ENCODE results near the gene SRBD1. TPM values are rescaled to one million over a fixed set of nuclear protein-coding genes. Genes with fewer than 3 reads are reported as not detected.

SRBD1 gene, protein sequence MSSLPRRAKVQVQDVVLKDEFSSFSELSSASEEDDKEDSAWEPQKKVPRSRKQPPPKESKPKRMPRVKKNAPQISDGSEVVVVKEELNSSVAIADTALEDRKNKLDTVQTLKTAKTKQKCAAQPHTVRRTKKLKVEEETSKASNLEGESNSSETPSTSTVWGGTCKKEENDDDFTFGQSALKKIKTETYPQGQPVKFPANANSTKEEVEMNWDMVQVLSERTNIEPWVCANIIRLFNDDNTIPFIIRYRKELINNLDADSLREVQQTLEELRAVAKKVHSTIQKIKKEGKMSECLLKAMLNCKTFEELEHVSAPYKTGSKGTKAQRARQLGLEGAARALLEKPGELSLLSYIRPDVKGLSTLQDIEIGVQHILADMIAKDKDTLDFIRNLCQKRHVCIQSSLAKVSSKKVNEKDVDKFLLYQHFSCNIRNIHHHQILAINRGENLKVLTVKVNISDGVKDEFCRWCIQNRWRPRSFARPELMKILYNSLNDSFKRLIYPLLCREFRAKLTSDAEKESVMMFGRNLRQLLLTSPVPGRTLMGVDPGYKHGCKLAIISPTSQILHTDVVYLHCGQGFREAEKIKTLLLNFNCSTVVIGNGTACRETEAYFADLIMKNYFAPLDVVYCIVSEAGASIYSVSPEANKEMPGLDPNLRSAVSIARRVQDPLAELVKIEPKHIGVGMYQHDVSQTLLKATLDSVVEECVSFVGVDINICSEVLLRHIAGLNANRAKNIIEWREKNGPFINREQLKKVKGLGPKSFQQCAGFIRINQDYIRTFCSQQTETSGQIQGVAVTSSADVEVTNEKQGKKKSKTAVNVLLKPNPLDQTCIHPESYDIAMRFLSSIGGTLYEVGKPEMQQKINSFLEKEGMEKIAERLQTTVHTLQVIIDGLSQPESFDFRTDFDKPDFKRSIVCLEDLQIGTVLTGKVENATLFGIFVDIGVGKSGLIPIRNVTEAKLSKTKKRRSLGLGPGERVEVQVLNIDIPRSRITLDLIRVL
- total RNA-seq = 10 to 100 TPM; 17.6 to 22.2 TPM

DNA sequence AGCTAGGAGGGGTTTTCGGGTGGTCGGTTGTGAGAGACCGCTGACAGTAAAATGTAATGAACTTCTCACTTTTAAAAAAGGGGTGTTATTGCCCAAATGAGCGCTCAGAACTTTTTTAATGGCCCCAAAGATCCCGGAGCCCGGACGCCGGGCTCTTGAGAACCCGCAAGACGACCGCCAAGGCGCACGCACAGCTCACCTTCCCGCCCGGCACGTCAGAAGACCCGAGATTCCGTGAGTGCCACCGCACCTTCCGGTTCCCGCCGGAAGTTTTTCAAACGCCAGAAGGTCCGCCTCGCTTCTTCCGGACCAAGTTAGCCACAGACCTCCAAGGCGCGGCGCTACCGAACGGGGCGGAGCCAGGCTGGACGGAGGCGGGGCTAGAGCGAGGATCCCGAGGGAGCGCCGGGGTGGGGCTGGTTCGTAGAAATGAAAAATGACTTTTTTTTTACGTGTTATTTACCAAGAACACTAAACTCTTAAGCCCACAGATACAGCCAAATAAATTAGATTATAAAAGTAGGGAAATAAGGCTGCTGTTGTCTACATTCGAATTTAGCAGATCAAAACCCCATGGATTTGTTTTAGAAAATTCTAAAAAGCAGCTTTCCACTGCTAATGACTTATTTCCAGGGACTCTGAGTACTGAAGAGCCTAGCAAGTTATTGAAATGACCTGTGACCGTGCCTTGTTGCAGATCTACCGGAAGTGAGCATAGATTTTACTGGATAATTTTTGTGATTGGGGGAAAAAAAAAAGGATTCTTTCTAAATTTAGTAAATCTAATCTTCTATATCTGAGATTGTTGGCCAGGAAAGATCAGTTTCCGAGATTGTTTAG, at the start of gene SRBD1:
TSS of gene SRBD1 (minus strand) at position 248 of the 840 bp plus-strand sequence. CDS start 5,826 bp downstream, outside the sequence.
- H3K4me1 Mint-ChIP-seq = peaks cover 25% of the 10 kb centered on the region
- DNase-seq (peak; percentile 95), ATAC-seq (peak; percentile 93)
- CTCF ChIA-PET = interaction anchor here (1.0 to 2.2 kb wide), 6 partner anchors 12 to 50 kb away, joined by 3 to 9 read pairs (median 3); no protein-coding TSS in a partner anchor
- H3K27ac Mint-ChIP-seq = peak within 1 kb of the TSS; percentile 95
- H3K27me3 Mint-ChIP-seq = no peaks in the 10 kb centered on the region
- H3K9me3 Mint-ChIP-seq (ENCODE audit: low read depth) = no peaks in the 10 kb centered on the region
- H3K4me3 Mint-ChIP-seq = peak within 1 kb of the TSS; percentile 95
- no peaks in the 10 kb centered on the region for H3K36me3 Mint-ChIP-seq

DNA sequence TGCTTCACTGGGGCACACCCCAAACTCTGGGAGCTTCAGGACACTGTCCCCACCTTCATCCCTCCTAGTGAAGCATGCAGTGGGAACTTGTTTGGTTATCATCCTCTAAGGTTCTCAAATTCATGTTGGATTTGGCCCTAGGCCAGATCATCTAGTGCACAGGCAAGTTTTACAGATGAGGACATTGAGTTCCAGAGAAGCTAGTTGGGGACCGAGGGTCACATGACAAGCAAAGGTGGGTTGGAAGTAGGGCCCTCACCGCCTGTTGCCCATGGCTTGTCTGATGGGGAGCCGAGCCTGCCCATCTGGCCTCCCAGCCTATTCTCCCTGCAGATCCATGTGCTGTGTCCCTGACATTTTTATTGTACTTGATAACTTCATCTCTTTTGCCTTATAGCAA, 43.2 kb upstream of the SRBD1 start:
- H3K27me3 Mint-ChIP-seq = peaks cover 13% of the 10 kb centered on the region
- ATAC-seq = no peak
- H3K4me1 Mint-ChIP-seq = peaks cover 30% of the 10 kb centered on the region
- no peak for DNase-seq
- no peaks in the 10 kb centered on the region for H3K9me3 Mint-ChIP-seq (ENCODE audit: low read depth)
- CTCF ChIA-PET = interaction anchor here (1.2 to 5.6 kb wide), 3 partner anchors 10 to 125 kb away, joined by 4 to 24 read pairs (median 5); no protein-coding TSS in a partner anchor
- peaks cover 19% of the 10 kb centered on the region for H3K36me3 Mint-ChIP-seq
- no peak overlapping the region for H3K4me3 Mint-ChIP-seq
- H3K27ac Mint-ChIP-seq = no peak overlapping the region

DNA sequence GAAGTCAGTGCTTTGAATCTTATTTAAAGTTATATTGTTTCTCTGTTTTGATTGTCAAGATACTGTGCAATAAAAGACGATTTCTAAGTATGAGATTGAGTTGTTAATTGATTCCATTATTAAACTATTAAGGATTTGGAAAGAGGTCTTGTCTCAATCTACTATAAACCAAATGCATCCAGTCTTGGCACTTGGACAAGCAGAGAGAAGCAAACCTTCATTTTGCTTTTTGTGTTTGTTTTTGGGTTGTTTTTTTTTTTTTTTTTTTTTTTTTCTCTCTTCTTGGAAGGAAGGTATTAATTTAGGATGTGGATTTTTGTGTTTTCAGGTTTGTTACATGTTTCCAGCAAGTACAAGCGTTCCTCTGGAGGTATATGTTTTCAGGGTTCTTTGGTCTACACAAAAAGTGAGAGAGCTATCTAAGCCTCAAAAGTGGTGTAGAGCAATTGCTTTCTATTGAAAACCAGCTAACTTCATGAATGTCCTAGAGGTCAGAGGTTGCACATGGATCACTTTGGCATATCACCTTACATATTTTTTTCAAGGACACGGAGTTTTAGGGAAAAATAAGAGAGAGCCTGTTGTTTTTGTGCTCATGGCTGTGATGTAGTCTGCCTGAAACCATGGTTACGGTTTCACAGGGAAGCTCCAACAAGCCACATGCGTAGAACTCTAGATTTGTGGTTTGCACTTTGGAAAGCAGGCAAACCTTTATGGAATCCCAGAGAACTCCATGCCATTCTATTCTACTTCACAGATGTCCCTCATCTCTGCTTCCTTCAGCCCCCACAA, 42.3 kb upstream of the SRBD1 start:
- H3K27ac Mint-ChIP-seq = no peak overlapping the region
- H3K27me3 Mint-ChIP-seq = peaks cover 13% of the 10 kb centered on the region
- DNase-seq (no peak), ATAC-seq (no peak)
- no peaks in the 10 kb centered on the region for H3K9me3 Mint-ChIP-seq (ENCODE audit: low read depth)
- H3K36me3 Mint-ChIP-seq = peaks cover 20% of the 10 kb centered on the region
- peak overlapping the region; percentile 90 for H3K4me3 Mint-ChIP-seq
- CTCF ChIA-PET = interaction anchor here (0.7 to 5.6 kb wide), 4 partner anchors 9 to 1412 kb away, joined by 3 to 24 read pairs (median 6); no protein-coding TSS in a partner anchor
- peaks cover 31% of the 10 kb centered on the region for H3K4me1 Mint-ChIP-seq

DNA sequence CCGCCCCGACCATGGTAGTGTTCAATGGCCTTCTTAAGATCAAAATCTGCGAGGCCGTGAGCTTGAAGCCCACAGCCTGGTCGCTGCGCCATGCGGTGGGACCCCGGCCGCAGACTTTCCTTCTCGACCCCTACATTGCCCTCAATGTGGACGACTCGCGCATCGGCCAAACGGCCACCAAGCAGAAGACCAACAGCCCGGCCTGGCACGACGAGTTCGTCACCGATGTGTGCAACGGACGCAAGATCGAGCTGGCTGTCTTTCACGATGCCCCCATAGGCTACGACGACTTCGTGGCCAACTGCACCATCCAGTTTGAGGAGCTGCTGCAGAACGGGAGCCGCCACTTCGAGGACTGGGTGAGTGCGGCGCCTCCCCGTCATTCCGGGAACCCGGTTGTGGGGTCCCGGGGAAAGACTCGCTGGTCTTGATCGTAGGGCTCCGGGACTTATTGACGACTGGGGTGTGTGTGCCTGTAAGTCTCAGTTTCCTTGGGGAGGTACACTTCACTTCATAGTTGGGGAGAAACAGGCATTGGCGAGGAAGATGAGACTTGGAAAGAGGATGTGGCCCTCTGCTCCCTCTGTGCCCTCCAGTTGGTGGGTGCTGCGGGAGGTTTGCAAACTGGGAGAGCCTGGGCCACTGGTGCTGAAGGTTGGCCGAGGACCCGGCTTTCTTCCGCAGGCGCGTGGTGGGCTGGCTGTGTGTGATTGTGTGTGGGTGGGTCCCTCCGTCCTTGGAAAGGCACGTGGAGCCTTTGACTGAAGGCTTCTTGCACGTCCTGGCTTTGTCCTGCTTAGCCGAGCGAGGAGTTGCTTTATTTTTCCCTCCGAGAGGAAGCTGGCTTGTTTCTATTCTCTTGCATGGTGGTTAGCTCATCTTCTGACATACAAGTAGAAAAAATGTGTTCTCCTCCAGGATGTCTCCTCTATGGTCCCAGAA, 41.3 kb upstream of the SRBD1 start:
- Mint-ChIP-seq H3K27me3 (peaks cover 13% of the 10 kb centered on the region), H3K4me3 (peak overlapping the region; percentile 90), H3K36me3 (peaks cover 18% of the 10 kb centered on the region), H3K9me3 (ENCODE audit: low read depth) (no peaks in the 10 kb centered on the region), H3K4me1 (peaks cover 31% of the 10 kb centered on the region), H3K27ac (peak overlapping the region; percentile 66)
- DNase-seq (peak; percentile 58), ATAC-seq (no peak)
- CTCF ChIA-PET = interaction anchor here (1.0 to 5.6 kb wide), 6 partner anchors 10 to 193 kb away, joined by 3 to 24 read pairs (median 4); no protein-coding TSS in a partner anchor

DNA sequence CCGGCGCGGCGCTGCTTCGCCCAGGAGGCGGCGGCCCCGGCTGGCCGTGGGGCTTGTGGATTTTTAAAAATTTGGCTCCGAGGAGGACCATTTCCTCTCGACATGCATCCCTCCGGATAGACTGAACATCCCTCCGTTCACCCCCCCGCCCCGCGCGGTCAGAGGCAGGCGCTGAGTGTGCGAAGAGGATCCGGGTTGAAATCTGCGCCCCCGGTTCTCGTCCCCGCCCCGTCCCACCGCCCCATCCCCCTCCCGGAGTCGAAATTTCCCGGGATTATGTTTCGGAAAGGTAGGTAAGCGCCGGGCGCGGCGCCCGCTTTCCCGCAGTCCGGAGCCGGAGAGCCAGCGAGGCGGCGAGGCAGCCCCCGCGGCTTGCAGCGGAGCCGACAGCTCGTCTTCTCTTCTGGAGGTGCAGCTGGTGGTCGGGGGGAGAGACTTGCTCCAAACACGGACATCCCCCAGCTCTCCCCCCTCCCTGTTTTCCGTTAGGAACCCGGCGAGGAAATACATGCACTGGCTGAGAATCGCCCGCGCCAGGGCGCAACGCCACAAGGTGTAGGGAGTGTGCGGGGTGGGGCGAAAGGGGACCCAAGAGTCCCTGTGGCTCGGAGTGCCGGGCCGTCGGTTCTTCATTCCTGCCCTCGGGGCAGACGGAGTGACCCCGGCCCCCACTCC, 40.5 kb upstream of the SRBD1 start, which contains the start of gene PRKCE:
TSS of gene PRKCE (plus strand) at position 261 of the 675 bp plus-strand sequence.
- CTCF ChIA-PET = interaction anchor here (1.0 to 2.1 kb wide), 5 partner anchors 9 to 194 kb away, joined by 3 to 10 read pairs (median 4); no protein-coding TSS in a partner anchor

DNA sequence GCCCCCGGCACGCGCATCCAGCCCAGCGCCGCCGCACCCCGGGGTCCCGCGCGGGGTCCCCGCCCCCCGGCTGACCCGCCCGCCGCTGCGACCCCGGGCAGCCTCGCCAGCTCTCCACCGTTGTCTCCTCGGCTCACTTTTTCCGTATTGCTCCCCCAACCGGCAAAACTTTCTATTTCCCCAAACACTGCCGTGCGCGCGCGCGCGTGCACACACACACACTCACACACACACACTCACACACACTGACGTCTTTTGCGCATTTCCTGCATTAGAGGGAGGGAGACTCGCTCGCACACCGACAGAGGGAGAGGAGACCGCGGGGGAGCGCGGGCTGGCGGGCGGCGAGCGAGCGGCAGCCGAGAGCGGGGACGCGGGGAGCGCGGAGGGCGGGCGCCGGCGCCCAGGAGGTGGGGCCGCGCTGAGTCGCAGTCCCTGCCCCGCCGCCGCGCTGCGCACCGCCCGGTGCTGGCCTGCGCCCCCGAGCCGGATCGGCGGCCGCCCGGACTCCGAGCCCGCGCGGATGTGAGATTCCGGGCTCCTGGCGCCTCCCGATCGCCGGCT, 39.9 kb upstream of the SRBD1 start:
- CTCF ChIA-PET = interaction anchor here (0.6 to 2.1 kb wide), 7 partner anchors 13 to 234 kb away, joined by 3 to 10 read pairs (median 4); no protein-coding TSS in a partner anchor
- Mint-ChIP-seq H3K9me3 (ENCODE audit: low read depth) (no peaks in the 10 kb centered on the region), H3K4me1 (peaks cover 31% of the 10 kb centered on the region), H3K27me3 (peaks cover 13% of the 10 kb centered on the region), H3K36me3 (peaks cover 18% of the 10 kb centered on the region), H3K4me3 (peak overlapping the region; percentile 90), H3K27ac (peak overlapping the region; percentile 94)
- DNase-seq (peak; percentile 94), ATAC-seq (peak; percentile 88)

More for the DNA sequence above, 40.5 kb upstream of the SRBD1 start, which contains the start of gene PRKCE:
- Mint-ChIP-seq H3K27me3 (peaks cover 13% of the 10 kb centered on the region), H3K27ac (peak within 1 kb of the TSS; percentile 94), H3K9me3 (ENCODE audit: low read depth) (no peaks in the 10 kb centered on the region), H3K4me1 (peaks cover 31% of the 10 kb centered on the region), H3K36me3 (peaks cover 18% of the 10 kb centered on the region), H3K4me3 (peak within 1 kb of the TSS; percentile 90)
- ATAC-seq (peak; percentile 35), DNase-seq (peak; percentile 76)

DNA sequence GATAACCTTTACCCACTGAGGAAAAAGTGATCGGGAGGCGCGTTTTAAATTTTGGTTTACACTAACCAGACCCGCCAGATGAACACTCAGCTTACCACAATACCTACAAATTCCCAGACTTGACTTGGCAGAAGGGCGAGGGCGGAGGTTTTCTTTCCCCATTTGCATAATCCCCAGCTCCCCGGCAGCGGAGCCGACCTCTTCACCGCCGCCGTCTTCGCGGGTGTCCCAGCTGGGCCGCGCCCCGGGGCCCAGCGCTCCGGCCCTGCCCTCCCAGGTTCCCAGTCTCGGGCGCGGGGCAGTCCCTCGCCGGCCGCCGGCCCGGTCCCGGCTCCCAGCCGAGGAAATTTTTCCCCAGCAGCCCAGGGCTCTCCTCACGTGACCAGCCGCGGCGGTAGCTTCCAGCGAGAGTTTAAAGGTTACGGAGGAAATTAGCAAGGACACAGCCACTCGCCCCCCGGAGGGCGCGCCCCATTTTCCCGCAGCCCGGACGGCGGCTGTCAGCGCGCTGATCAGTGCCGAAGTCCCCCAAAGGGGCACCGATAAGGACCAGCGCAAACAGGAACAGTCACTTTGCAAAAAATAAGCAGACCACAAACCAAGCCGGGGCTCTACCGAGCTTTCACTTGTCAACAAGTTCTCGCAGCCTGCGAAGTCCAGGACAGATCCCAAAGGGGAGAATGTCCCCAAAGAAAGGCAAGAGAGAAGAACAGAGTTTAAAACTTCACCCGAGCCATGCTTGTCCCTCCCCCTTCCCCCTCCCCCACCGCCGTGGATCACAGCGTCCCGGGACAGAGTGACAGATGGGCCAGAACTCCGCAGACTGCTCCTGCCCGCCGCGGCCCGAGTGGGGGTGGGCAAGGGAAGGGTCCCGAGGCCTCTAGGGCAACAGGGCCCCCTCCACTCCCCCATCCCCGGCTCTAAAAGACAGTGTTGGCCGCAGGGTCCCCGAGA, 39.1 kb upstream of the SRBD1 start:
- ATAC-seq = peak; percentile 24
- peak overlapping the region; percentile 90 for H3K4me3 Mint-ChIP-seq
- H3K9me3 Mint-ChIP-seq (ENCODE audit: low read depth) = no peaks in the 10 kb centered on the region
- peaks cover 18% of the 10 kb centered on the region for H3K36me3 Mint-ChIP-seq
- peaks cover 13% of the 10 kb centered on the region for H3K27me3 Mint-ChIP-seq
- H3K4me1 Mint-ChIP-seq = peaks cover 31% of the 10 kb centered on the region
- peak overlapping the region; percentile 83 for H3K27ac Mint-ChIP-seq
- DNase-seq = peak; percentile 69
- CTCF ChIA-PET = interaction anchor here (0.6 to 2.1 kb wide), 8 partner anchors 12 to 286 kb away, joined by 3 to 10 read pairs (median 4); no protein-coding TSS in a partner anchor

DNA sequence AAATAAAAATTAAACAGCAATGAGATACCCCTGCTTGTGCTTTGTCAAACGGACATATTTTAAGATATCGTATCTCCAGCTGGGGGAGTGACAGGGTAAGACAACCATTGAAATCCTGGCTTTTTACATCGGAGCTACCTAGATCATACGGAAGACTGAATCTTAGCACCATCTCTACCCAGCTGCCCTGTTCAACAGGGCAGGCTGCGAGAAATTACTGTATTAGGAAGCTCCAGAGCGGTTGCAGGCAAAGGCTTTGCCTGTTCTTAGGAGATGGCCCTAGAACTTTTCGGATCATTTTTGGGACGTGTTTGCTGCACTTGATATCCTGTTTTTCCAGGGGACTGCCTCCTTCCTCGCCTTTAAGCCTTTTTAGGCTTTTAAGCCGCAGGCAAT, 38.4 kb upstream of the SRBD1 start:
- peak overlapping the region; percentile 90 for H3K4me3 Mint-ChIP-seq

DNA sequence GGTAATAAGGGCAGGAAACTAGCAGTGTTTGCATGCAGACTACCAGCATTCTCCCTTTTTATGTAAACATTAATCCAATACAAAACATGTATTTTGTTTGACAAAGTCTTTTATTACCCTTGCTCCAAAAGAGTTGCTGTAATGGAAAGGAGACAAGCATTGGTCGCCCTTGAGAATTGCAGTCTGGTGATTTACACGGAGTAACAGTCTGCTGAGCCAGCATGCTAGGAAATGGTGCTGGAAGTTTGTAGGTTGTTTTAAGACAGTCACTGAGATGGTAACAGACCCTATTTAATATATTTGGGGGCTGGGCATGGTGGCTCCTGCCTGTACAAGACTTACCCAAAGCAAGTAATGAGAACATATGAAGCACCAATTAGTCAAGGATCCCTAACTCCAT, 37.6 kb upstream of the SRBD1 start:
- Mint-ChIP-seq H3K4me1 (peaks cover 26% of the 10 kb centered on the region), H3K4me3 (peak overlapping the region; percentile 15), H3K27me3 (peaks cover 18% of the 10 kb centered on the region), H3K9me3 (ENCODE audit: low read depth) (no peaks in the 10 kb centered on the region), H3K36me3 (peaks cover 15% of the 10 kb centered on the region), H3K27ac (no peak overlapping the region)
- CTCF ChIA-PET = interaction anchor here (5.1 kb wide), 1 partner anchor 132 kb away, joined by 52 read pairs; no protein-coding TSS in a partner anchor
- DNase-seq (no peak), ATAC-seq (no peak)

More for the DNA sequence above, 38.4 kb upstream of the SRBD1 start:
- H3K9me3 Mint-ChIP-seq (ENCODE audit: low read depth) = no peaks in the 10 kb centered on the region
- H3K4me1 Mint-ChIP-seq = peaks cover 29% of the 10 kb centered on the region
- CTCF ChIA-PET = interaction anchor here (0.8 to 2.1 kb wide), 6 partner anchors 11 to 287 kb away, joined by 3 to 10 read pairs (median 4); no protein-coding TSS in a partner anchor
- peaks cover 18% of the 10 kb centered on the region for H3K36me3 Mint-ChIP-seq
- H3K27me3 Mint-ChIP-seq = peaks cover 13% of the 10 kb centered on the region
- H3K27ac Mint-ChIP-seq = peak overlapping the region; percentile 48
- DNase-seq (no peak), ATAC-seq (no peak)

All from activated CD8-positive, alpha-beta memory T cell treated with anti-CD3 and anti-CD28 coated beads, Interleukin-2, amount 10 ng/mL, durations not matched to agents 7 days and 5 days (primary cell).